ENCODE results near the gene VPS37C. TPM values are rescaled to one million over a fixed set of nuclear protein-coding genes. Genes with fewer than 3 reads are reported as not detected.

Gene VPS37C
- total and polyA plus RNA-seq, 4 donors, result 2.6 to 6.1 (median 5.1) TPM

GRCh38 chr11:61109671-61110070 lies 51.6 kb downstream of the VPS37C start:
- DNase-seq (ENCODE audit: low spot score), result no peak
- no peak overlapping the region for H3K27ac ChIP-seq (ENCODE audit: low read depth in 1 of 2, low read length in 2 of 2)
- TF ChIP-seq NR2F2 (IDR thresholded peaks at IDR 0.05) (no peak), FOXA2 (IDR thresholded peaks at IDR 0.05) (no peak), MAX (IDR thresholded peaks at IDR 0.05) (no peak), RAD21 (IDR thresholded peaks at IDR 0.05) (no peak), YY1 (IDR thresholded peaks at IDR 0.05) (no peak), REST (IDR thresholded peaks at IDR 0.05) (no peak), JUND (IDR thresholded peaks at IDR 0.05) (no peak), GABPA (IDR thresholded peaks at IDR 0.05 in 1 of 2, conservative IDR thresholded peaks at IDR 0.05 in 1 of 2) (no peak), CTCF (IDR thresholded peaks at IDR 0.05; ENCODE audit: low read depth, low read length, missing input control) (no peak), FOXA1 (IDR thresholded peaks at IDR 0.05) (no peak)
- H3K9me3 ChIP-seq (ENCODE audit: control insufficient read depth in 4 of 4, low read length in 3 of 4), result no peaks in the 10 kb centered on the region
- H3K36me3 ChIP-seq (ENCODE audit: control insufficient read depth in 4 of 4, insufficient read depth in 3 of 4, low read depth in 1 of 4, low read length in 3 of 4), result no peaks in the 10 kb centered on the region
- no peak overlapping the region for H3K4me3 ChIP-seq (ENCODE audit: low read depth in 1 of 3, low read length in 3 of 3)
- H3K4me1 ChIP-seq (ENCODE audit: control insufficient read depth in 4 of 4, insufficient read depth in 4 of 4, low read length in 3 of 4), result no peaks in the 10 kb centered on the region
- H3K27me3 ChIP-seq (ENCODE audit: control insufficient read depth in 4 of 4, insufficient read depth in 4 of 4, low read length in 3 of 4), result no peaks in the 10 kb centered on the region
- H3K9ac ChIP-seq (ENCODE audit: low read depth in 1 of 2, low read length in 2 of 2), result no peak overlapping the region
- 90% methylated on average over 8 of the region's 8 CpGs for WGBS

GRCh38 chr11:61108847-61109585 lies 52.2 kb downstream of the VPS37C start:
- no peak for DNase-seq (ENCODE audit: low spot score)
- Histone ChIP-seq H3K36me3 (ENCODE audit: control insufficient read depth in 4 of 4, insufficient read depth in 3 of 4, low read depth in 1 of 4, low read length in 3 of 4) (no peaks in the 10 kb centered on the region), H3K27ac (ENCODE audit: low read depth in 1 of 2, low read length in 2 of 2) (no peak overlapping the region), H3K4me3 (ENCODE audit: low read depth in 1 of 3, low read length in 3 of 3) (no peak overlapping the region), H3K27me3 (ENCODE audit: control insufficient read depth in 4 of 4, insufficient read depth in 4 of 4, low read length in 3 of 4) (no peaks in the 10 kb centered on the region), H3K4me1 (ENCODE audit: control insufficient read depth in 4 of 4, insufficient read depth in 4 of 4, low read length in 3 of 4) (no peaks in the 10 kb centered on the region), H3K9me3 (ENCODE audit: control insufficient read depth in 4 of 4, low read length in 3 of 4) (no peaks in the 10 kb centered on the region), H3K9ac (ENCODE audit: low read depth in 1 of 2, low read length in 2 of 2) (no peak overlapping the region)
- 91% methylated on average over 15 of the region's 15 CpGs for WGBS
- TF ChIP-seq RAD21 (IDR thresholded peaks at IDR 0.05) (no peak), RXRA (IDR thresholded peaks at IDR 0.05) (no peak), CTCF (IDR thresholded peaks at IDR 0.05; ENCODE audit: low read depth, low read length, missing input control) (no peak), HNF4A (conservative IDR thresholded peaks at IDR 0.05) (no peak), FOXA1 (IDR thresholded peaks at IDR 0.05) (no peak), ATF3 (IDR thresholded peaks at IDR 0.05) (no peak), REST (IDR thresholded peaks at IDR 0.05) (no peak), MAX (IDR thresholded peaks at IDR 0.05) (no peak), ZBTB33 (IDR thresholded peaks at IDR 0.05) (no peak), YY1 (IDR thresholded peaks at IDR 0.05) (no peak), FOXA2 (IDR thresholded peaks at IDR 0.05) (no peak), GABPA (IDR thresholded peaks at IDR 0.05 in 1 of 2, conservative IDR thresholded peaks at IDR 0.05 in 1 of 2) (no peak), NR2F2 (IDR thresholded peaks at IDR 0.05) (no peak), SP1 (IDR thresholded peaks at IDR 0.05) (no peak), HNF4G (IDR thresholded peaks at IDR 0.05) (no peak)
